ENCODE measurements around the gene SDHB.

GRCh38 chr1:17008208-17008855 is 45.5 kb downstream of the SDHB start:
- TF ChIP-seq, protein P1, sequence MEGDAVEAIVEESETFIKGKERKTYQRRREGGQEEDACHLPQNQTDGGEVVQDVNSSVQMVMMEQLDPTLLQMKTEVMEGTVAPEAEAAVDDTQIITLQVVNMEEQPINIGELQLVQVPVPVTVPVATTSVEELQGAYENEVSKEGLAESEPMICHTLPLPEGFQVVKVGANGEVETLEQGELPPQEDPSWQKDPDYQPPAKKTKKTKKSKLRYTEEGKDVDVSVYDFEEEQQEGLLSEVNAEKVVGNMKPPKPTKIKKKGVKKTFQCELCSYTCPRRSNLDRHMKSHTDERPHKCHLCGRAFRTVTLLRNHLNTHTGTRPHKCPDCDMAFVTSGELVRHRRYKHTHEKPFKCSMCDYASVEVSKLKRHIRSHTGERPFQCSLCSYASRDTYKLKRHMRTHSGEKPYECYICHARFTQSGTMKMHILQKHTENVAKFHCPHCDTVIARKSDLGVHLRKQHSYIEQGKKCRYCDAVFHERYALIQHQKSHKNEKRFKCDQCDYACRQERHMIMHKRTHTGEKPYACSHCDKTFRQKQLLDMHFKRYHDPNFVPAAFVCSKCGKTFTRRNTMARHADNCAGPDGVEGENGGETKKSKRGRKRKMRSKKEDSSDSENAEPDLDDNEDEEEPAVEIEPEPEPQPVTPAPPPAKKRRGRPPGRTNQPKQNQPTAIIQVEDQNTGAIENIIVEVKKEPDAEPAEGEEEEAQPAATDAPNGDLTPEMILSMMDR (IDR thresholded peaks at IDR 0.05), result no peak
- TF ChIP-seq POLR2A (IDR thresholded peaks at IDR 0.05), result no peak

All from body of pancreas (tissue), 4 donors.